ENCODE data around the gene BOLA1. TPM values are rescaled to one million over a fixed set of nuclear protein-coding genes. Genes with fewer than 3 reads are reported as not detected.
"Not testable (repeated sequence)": the region's sequence is repeated elsewhere in the genome, so short reads cannot be mapped to it uniquely, and the experiment has no call there.

BOLA1 gene
- 17.6 TPM for total RNA-seq
- polyA plus RNA-seq (ENCODE audit: insufficient read depth in 1 of 8, insufficient read length in 8 of 8, low replicate concordance in 1 of 8): 10 to 100 TPM; 11.8 to 16.5 (median 13.9) TPM
- long read RNA-seq, donor 1, transcript BOLA1-202 (2 exons, 859 nt): major isoform, 10 of 11 reads
- long read RNA-seq, donor 1, partial matches to known transcripts: 0 of 11 reads
- long read RNA-seq, donor 1, other reads (novel, unspliced or antisense): 0 of 11 reads
- long read RNA-seq, donor 2: 0 reads
- long read RNA-seq, donor 3, transcript BOLA1-202 (2 exons, 859 nt): major isoform, 7 of 9 reads
- long read RNA-seq, donor 3, partial matches to known transcripts: 0 of 9 reads
- long read RNA-seq, donor 3, other reads (novel, unspliced or antisense): 0 of 9 reads
- long read RNA-seq, donor 4, transcript BOLA1-202 (2 exons, 859 nt): major isoform, 9 of 10 reads
- long read RNA-seq, donor 4, partial matches to known transcripts: 0 of 10 reads
- long read RNA-seq, donor 4, other reads (novel, unspliced or antisense): 0 of 10 reads
- long read RNA-seq, donor 5, transcript BOLA1-202 (2 exons, 859 nt): major isoform, 12 of 12 reads
- long read RNA-seq, donor 5, partial matches to known transcripts: 0 of 12 reads
- long read RNA-seq, donor 5, other reads (novel, unspliced or antisense): 0 of 12 reads
- long read RNA-seq, donor 6, transcript BOLA1-202 (2 exons, 859 nt): major isoform, 11 of 14 reads
- long read RNA-seq, donor 6, partial matches to known transcripts: 0 of 14 reads
- long read RNA-seq, donor 6, other reads (novel, unspliced or antisense): 0 of 14 reads
- long read RNA-seq, donor 7, transcript BOLA1-202 (2 exons, 859 nt): major isoform, 8 of 8 reads
- long read RNA-seq, donor 7, partial matches to known transcripts: 0 of 8 reads
- long read RNA-seq, donor 7, other reads (novel, unspliced or antisense): 0 of 8 reads
- long read RNA-seq, donor 8, transcript BOLA1-202 (2 exons, 859 nt): major isoform, 6 of 7 reads
- long read RNA-seq, donor 8, partial matches to known transcripts: 0 of 7 reads
- long read RNA-seq, donor 8, other reads (novel, unspliced or antisense): 0 of 7 reads
- long read RNA-seq, donor 9, transcript BOLA1-202 (2 exons, 859 nt): major isoform, 7 of 25 reads
- long read RNA-seq, donor 9, partial matches to known transcripts: 16 of 25 reads
- long read RNA-seq, donor 9, other reads (novel, unspliced or antisense): 0 of 25 reads
- long read RNA-seq, donor 10, transcript BOLA1-202 (2 exons, 859 nt): major isoform, 9 of 24 reads
- long read RNA-seq, donor 10, partial matches to known transcripts: 14 of 24 reads
- long read RNA-seq, donor 10, other reads (novel, unspliced or antisense): 0 of 24 reads
- long read RNA-seq, donor 11, transcript BOLA1-202 (2 exons, 859 nt): major isoform, 8 of 18 reads
- long read RNA-seq, donor 11, partial matches to known transcripts: 8 of 18 reads
- long read RNA-seq, donor 11, other reads (novel, unspliced or antisense): 0 of 18 reads

DNA sequence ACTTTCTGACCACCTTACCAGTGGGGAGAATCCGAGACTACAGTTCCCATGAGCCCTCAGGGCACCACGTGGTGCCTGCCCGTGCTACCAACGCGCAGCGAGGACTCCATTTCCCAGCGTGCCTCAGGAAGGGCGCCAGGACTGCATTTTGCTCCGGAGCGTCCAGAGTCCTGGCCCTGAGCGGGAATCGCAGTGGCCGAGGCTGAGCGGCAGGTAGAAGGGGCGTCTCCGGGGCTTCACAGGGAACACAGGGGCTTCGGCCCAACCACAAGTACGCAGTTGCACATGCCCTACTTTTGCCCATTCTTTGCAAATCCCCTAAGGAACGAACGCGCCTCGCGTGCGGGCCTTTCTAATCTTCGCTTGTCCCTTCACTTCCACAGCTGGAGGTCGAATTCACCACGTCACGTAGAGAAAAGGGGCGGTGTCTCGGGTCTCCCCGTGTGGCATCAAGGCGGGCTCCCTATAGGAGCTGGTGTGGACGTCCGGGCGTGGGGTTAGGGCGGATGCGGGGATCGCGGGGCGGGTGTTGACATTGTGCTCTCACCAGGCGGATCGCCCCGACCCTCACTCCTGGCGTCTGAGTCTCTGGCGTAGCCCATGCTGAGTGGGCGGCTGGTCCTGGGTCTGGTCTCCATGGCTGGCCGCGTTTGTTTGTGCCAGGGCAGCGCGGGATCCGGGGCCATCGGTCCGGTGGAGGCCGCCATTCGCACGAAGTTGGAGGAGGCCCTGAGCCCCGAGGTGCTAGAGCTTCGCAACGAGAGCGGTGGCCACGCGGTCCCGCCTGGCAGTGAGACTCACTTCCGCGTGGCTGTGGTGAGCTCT, at the start of gene BOLA1:
TSS of gene BOLA1 (plus strand) at position 109 of the 825 bp plus-strand sequence. CDS start at position 601, 492 bp downstream.
- 9% methylated on average over 53 of the region's 65 CpGs for WGBS (ENCODE audit: insufficient coverage)
- H3K27ac ChIP-seq (ENCODE audit: low read length): peak within 1 kb of the TSS; percentile 87
- peaks cover 6% of the 10 kb centered on the region for H3K4me1 ChIP-seq (ENCODE audit: control insufficient read depth, insufficient read depth, low read length)
- no peaks in the 10 kb centered on the region for H3K27me3 ChIP-seq (ENCODE audit: control insufficient read depth, insufficient read depth, low read length)
- H3K36me3 ChIP-seq (ENCODE audit: control insufficient read depth, insufficient read depth, low read length): peaks cover 3% of the 10 kb centered on the region
- H3K4me3 ChIP-seq (ENCODE audit: low read length): peak within 1 kb of the TSS; percentile 62
- peak; percentile 98 for DNase-seq
- H3K9me3 ChIP-seq (replicated peaks; ENCODE audit: control insufficient read depth, low read depth, low read length): no peaks in the 10 kb centered on the region

DNA sequence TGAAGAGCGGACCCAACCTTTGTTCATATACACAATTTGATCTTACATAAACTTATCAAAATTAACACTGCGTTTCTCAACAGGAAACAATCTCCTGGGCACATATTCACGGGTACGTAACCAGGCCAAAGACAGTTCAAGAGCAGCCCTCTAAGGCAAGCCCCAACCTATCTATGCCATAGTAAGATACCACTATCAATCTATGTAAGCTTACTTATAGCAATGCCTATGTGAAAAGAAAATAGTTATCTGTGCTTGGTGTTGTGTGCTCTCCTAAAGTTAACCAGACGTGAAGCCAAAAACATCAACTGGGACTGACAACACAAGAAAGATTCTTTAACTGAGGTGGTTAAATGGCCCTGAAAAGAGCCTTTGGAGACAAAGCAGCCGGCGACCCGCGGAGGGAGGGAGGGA, 49.4 kb upstream of the BOLA1 start:
- Histone ChIP-seq H3K27me3 (ENCODE audit: control insufficient read depth, insufficient read depth, low read length) (no peaks in the 10 kb centered on the region), H3K36me3 (ENCODE audit: control insufficient read depth, insufficient read depth, low read length) (peaks cover 3% of the 10 kb centered on the region), H3K4me3 (ENCODE audit: low read length) (peak overlapping the region; percentile 36), H3K27ac (ENCODE audit: low read length) (peak overlapping the region; percentile 87), H3K4me1 (ENCODE audit: control insufficient read depth, insufficient read depth, low read length) (peaks cover 8% of the 10 kb centered on the region), H3K9me3 (replicated peaks; ENCODE audit: control insufficient read depth, low read depth, low read length) (no peaks in the 10 kb centered on the region)
- peak; percentile 34 for DNase-seq
- 0% methylated on average over 3 of the region's 9 CpGs for WGBS (ENCODE audit: insufficient coverage)

GRCh38 chr1:149850732-149851345, 48.5 kb upstream of the BOLA1 start:
- not testable (repeated sequence) for H3K4me1 ChIP-seq (ENCODE audit: control insufficient read depth, insufficient read depth, low read length); H3K36me3 ChIP-seq (ENCODE audit: control insufficient read depth, insufficient read depth, low read length); H3K4me3 ChIP-seq (ENCODE audit: low read length); DNase-seq; H3K9me3 ChIP-seq (replicated peaks; ENCODE audit: control insufficient read depth, low read depth, low read length); H3K27ac ChIP-seq (ENCODE audit: low read length); H3K27me3 ChIP-seq (ENCODE audit: control insufficient read depth, insufficient read depth, low read length)
- no CpG with 5 or more reads among the region's 62 CpGs for WGBS (ENCODE audit: insufficient coverage)

GRCh38 chr1:149851585-149852213, 47.7 kb upstream of the BOLA1 start:
- not testable (repeated sequence) for H3K27ac ChIP-seq (ENCODE audit: low read length); H3K36me3 ChIP-seq (ENCODE audit: control insufficient read depth, insufficient read depth, low read length); H3K4me1 ChIP-seq (ENCODE audit: control insufficient read depth, insufficient read depth, low read length)

DNA sequence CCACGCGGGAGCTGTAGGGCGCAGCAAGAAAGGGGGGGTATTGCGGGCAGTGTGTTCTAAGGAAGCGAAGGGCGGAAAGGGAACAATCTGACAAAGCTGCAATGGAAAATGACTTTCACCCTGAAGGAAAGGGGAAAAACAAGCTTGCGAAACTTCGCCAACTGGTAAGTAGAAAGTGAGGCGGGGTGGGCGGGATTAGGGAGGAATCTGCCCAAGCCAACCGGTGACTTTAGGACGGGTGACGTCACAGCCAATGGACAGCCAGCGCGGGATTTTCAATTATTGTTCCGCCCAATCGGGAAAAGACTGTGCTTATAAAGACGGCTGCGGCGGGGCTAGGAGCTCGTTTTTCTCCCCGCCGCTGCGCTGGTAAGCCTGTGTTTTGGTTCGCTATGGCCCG, 47.1 kb upstream of the BOLA1 start:
- not testable (repeated sequence) for H3K27me3 ChIP-seq (ENCODE audit: control insufficient read depth, insufficient read depth, low read length); H3K4me1 ChIP-seq (ENCODE audit: control insufficient read depth, insufficient read depth, low read length); H3K36me3 ChIP-seq (ENCODE audit: control insufficient read depth, insufficient read depth, low read length); H3K9me3 ChIP-seq (replicated peaks; ENCODE audit: control insufficient read depth, low read depth, low read length); H3K4me3 ChIP-seq (ENCODE audit: low read length); H3K27ac ChIP-seq (ENCODE audit: low read length); DNase-seq
- no CpG with 5 or more reads among the region's 26 CpGs for WGBS (ENCODE audit: insufficient coverage)

More at GRCh38 chr1:149851585-149852213, 47.7 kb upstream of the BOLA1 start:
- not testable (repeated sequence) for H3K27me3 ChIP-seq (ENCODE audit: control insufficient read depth, insufficient read depth, low read length); DNase-seq; H3K9me3 ChIP-seq (replicated peaks; ENCODE audit: control insufficient read depth, low read depth, low read length); H3K4me3 ChIP-seq (ENCODE audit: low read length)
- WGBS (ENCODE audit: insufficient coverage): no CpG with 5 or more reads among the region's 53 CpGs

DNA sequence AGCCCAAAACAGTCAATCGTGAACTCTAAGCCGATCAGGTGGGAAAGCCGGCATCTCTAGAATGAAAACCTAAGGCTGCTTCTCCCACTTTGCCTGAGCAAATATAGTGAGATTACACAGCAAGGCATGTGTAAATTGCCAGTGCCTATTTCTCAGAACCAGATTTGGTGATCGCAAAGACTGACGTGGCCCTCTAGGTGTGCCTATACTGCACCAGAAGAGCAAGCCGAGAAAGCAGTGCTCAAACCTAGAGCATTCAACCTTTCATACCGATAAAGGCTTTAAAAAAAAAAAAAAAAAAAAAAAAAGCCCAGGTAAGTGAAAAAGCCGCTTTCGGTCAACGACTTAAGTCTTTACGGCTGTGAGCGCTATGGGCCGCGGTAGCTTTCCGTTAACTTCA, 39.1 kb upstream of the BOLA1 start:
- not testable (repeated sequence) for H3K27me3 ChIP-seq (ENCODE audit: control insufficient read depth, insufficient read depth, low read length); H3K4me1 ChIP-seq (ENCODE audit: control insufficient read depth, insufficient read depth, low read length)
- no CpG with 5 or more reads among the region's 15 CpGs for WGBS (ENCODE audit: insufficient coverage)

GRCh38 chr1:149860684-149861496, 38.5 kb upstream of the BOLA1 start:
- H3K4me1 ChIP-seq (ENCODE audit: control insufficient read depth, insufficient read depth, low read length); H3K4me3 ChIP-seq (ENCODE audit: low read length); DNase-seq; H3K27me3 ChIP-seq (ENCODE audit: control insufficient read depth, insufficient read depth, low read length); H3K9me3 ChIP-seq (replicated peaks; ENCODE audit: control insufficient read depth, low read depth, low read length); H3K27ac ChIP-seq (ENCODE audit: low read length); H3K36me3 ChIP-seq (ENCODE audit: control insufficient read depth, insufficient read depth, low read length): not testable (repeated sequence)
- WGBS (ENCODE audit: insufficient coverage): no CpG with 5 or more reads among the region's 55 CpGs

More for the DNA sequence above, 39.1 kb upstream of the BOLA1 start:
- not testable (repeated sequence) for H3K27ac ChIP-seq (ENCODE audit: low read length); H3K36me3 ChIP-seq (ENCODE audit: control insufficient read depth, insufficient read depth, low read length); DNase-seq; H3K4me3 ChIP-seq (ENCODE audit: low read length); H3K9me3 ChIP-seq (replicated peaks; ENCODE audit: control insufficient read depth, low read depth, low read length)

DNA sequence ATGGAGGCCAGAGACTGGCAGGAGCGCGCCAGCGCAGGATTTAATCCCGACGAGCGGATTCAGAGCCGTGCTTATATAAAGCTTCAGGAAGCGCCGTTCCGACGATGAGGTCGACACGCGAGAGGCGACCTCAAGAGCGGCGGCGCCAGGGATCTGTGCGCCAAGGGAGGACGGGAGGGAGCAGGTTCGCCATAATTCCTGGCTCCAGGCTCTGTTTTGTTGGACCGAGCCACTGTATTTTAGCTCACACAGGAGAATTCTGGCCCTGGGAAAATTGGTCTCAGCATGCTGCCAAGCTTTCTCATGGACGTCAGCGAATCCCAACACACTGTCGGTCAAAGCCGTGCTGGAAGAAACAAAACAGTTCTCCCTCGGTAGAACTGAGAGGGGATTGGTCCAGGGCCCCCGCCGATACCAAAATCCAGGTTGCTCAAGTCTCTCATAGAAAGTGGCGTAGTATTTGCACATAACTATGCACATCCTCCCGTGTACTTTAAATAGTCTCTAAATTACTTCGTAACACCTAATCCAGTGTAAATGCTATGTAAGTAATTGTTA, 37.8 kb upstream of the BOLA1 start:
- not testable (repeated sequence) for H3K36me3 ChIP-seq (ENCODE audit: control insufficient read depth, insufficient read depth, low read length); H3K9me3 ChIP-seq (replicated peaks; ENCODE audit: control insufficient read depth, low read depth, low read length); H3K4me3 ChIP-seq (ENCODE audit: low read length); H3K27ac ChIP-seq (ENCODE audit: low read length); H3K4me1 ChIP-seq (ENCODE audit: control insufficient read depth, insufficient read depth, low read length); DNase-seq; H3K27me3 ChIP-seq (ENCODE audit: control insufficient read depth, insufficient read depth, low read length)
- no CpG with 5 or more reads among the region's 32 CpGs for WGBS (ENCODE audit: insufficient coverage)
